Epithelial cell of prostate (primary cell): ENCODE measurements around the gene ZNF680.
"Not testable (repeated sequence)": the region's sequence is repeated elsewhere in the genome, so short reads cannot be mapped to it uniquely, and the experiment has no call there.

Source experiments
- DNase-seq: peaks from one replicate; pipeline ENCODE4 v3.0.0-alpha.2; 2011; ENCODE audit warnings: low read depth, low spot score
- H3K27ac ChIP-seq: fragments of 450-650 bp; 2 replicates; pipeline ENCODE4 v1.5.1; 2017; ENCODE audit warnings: mild to moderate bottlenecking

ZNF680 gene

DNA sequence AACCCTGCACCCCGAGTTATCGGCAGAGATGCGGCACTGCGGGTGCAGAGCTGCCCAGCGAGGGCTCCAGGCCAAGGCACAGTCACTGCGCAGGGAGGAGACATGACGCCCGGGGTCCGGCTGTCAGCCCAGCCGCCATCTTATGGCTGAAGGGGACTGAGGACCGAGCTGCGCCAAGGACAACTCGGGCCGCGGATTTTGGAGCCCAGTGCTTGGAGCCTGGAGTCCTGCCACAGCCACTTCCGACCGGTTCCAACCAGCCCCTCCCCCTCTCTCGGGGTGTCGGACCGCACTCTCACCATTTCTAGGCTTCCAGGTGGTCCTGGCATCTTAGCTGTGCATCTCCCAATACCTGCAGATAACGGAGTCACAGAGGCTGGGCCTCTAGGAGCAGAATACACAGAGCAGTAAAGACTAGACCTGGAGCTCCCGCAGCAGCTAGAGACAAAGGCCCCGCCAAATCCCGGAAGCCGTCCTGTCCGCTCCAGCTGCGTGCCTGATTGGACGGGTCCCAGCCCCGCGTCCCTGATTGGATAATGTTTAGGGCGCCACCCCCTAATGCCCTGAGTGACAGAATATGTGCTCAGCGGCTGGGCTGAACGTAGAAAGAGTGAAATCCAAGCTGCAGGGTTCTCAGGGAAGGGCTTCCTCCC is at the start of gene ZNF680:
Gene ZNF680 (minus strand): TSS at position 446 of the 653 bp plus-strand sequence. CDS start 117 bp downstream, at position 329.
- DNase-seq, result peak; percentile 63
- H3K27ac ChIP-seq, result peak within 1 kb of the TSS; percentile 61

DNA sequence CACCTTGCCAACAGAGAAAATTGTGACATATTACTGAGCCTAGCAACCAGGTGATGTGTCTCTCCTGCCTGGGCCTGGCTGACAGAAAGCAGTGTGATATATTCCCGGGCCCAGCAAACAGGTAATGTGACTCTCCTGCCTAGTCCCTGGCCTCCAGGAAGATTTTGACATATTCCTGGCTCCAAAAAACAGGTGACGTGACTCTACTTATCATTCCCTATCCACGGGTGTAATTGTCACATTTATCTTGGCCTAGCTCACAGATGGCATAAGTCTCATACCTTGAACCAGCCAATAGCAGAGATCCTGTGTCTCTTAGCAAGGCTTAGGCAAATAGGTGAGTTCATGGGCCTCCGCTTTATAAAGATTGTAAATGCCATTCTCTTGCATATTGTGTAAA is 49.6 kb upstream of the ZNF680 start:
- H3K27ac ChIP-seq, result no peak overlapping the region
- no peak for DNase-seq

DNA sequence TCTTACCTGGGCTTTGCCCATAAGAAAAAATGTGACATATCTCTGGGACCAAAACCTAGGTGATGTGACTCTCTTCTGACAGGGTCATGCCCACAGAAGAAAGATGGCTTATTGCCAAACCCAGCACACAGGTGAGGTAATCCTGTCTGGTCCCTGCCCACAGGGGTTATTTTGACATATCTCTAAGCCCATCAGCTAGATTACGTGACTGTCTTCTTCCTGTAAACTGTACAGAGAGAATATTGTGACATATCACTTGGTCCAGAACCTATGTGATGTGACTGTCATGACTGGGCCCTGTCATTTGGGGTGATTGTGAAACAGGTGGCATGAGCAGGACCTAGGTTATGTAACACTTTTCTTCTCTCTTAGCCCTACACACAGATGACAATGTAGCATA is 48.8 kb upstream of the ZNF680 start:
- H3K27ac ChIP-seq, result no peak overlapping the region

DNA sequence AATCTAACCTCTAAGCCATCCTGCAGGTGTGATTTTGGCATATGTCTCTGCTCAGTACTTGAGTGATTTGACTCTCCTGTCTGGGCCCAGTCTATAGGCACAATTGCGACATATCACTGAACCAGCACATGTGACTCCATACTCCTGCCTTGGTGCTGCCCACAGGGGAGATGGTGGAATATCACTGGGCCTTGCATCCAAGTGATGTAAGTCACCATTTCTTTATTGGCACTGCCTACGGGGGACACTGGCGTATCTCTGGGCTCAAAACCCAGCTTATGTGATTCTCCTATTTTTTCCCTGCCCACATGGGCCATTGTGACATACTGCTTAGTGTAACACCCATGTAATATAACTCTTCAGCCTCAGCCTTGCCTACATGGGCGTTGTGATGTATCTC is 48.1 kb upstream of the ZNF680 start:
- DNase-seq, result no peak
- H3K27ac ChIP-seq, result no peak overlapping the region

More for the DNA sequence above, 48.8 kb upstream of the ZNF680 start:
- no peak for DNase-seq

DNA sequence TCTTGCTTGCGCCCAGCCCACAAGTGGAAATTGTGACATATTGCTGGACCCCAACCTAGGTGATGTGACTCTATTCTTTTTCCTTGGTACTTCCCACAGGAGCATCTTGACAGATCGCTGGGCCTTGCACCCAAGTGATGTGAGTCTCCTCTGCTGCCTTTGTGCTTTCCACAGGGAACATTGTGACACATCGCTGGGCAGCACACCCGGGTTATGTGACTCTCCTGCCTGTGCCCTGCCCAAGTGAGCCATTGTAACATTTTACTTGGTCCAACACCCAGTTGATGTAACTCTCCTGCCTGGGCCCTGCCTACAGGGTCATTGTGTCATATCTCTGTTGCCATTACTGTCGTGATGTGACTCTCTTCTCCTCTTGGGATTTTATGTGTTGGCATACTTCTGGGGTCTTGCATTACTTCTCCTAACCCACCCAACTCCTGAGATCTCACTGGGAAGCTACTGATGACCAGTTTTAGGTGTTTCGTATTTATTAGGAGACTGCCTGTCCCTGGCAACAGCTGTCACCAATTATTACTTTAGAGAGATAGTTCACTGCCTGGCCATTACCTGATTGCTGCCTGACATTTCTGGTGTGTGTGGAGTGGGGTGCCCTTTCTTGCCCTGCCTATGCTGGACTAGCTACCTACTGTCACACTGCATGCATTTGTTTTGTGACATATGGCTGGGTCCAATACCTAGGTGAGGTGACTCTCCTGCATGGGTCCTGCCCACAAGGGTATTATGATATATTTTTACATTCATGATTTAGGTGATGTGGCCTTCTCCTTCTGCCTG is 45.4 kb upstream of the ZNF680 start:
- no peak for DNase-seq
- no peak overlapping the region for H3K27ac ChIP-seq

DNA sequence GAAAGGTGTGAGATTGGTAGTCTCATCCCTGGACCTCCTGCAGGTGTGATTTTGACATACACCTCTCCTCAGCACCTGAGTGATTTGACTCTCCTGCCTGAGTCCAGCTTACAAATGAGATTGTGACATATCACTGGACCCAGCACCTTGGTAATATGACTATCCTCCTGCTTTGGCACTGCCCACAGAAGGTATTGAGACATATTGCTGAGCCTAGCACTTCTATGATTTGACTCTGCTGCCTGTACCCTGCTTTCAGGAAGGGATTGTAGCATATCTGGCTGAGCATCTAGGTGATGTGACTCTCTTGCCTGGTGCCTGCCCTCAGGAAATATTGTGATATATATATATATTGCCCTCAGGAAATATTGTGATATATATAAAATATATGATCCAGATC is 43.5 kb upstream of the ZNF680 start:
- no peak overlapping the region for H3K27ac ChIP-seq
- DNase-seq, result no peak

DNA sequence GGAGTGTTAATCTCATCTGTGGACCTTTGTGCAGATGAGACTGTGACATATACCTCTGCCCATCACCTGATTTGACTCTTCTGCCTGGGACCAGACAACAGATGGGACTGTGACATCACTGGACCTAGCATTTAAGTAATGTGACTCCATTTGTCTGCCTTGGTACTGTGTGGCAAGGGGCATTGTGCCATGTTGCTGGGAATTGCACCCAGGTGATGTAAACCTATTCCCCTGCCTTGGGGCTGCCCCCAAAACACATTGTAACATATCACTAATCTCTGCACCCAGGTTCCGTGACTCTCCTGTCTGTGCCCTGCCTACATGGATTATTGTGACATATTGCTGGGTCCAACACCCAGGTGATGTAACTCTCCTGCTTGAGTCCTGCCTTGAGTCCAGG is 40.4 kb upstream of the ZNF680 start:
- H3K27ac ChIP-seq, result no peak overlapping the region
- no peak for DNase-seq

DNA sequence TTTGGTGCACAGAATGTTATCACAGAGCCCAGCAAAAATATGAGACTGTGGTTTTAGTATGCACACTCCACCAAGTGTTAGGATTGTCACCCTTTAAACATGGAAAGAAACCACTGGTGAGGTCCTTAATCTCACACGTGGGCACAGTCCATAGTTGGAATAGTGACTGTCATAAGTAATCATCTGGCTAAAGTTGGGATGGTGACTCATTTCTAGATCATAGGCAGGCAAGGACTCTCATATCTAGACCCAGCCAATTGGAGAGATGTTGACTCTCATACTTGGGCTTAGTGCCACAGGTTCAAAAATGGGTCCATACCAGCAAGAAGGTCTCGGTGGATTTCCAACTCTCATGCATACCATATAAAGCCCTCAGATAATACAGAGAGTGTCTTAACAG is 39.6 kb upstream of the ZNF680 start:
- H3K27ac ChIP-seq, result no peak overlapping the region
- DNase-seq, result no peak

DNA sequence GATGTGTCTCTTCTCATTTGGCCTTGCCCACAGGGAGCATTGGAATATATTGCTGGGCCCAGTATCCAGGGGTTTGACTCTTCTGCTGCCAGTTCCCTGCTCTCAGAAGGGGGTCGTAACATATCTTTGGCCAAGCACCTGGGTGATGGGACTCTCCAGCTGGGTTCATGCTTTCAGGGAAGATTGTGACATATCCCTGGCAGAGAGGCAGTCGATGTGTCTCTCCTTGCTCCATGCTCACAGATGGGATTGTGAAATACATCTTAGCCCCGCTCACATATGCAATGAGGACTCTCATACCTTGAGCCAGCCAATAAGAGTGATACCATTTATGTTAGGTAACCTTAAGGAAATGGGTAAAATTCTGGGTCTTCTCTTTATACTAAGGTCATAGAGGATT is 39.2 kb upstream of the ZNF680 start:
- DNase-seq, result no peak

DNA sequence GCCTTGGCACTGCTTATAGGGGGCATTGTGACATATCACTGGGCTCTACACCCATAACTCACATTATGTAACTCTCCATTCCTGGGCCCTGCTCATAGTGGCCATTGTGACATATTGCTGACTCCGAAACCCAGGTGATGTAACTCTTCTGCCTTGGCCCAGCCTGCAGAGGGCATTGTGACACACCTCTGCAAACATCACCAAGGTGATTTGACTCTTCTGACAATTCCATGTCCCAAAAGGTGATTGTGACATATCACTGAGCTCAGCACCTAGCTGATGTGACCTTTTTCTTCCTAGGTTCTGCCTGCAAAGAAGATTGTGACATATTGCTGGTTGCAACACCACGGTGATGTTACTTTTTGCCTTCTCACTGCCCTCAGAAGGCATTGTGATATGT is 36.5 kb upstream of the ZNF680 start:
- no peak overlapping the region for H3K27ac ChIP-seq
- DNase-seq, result no peak

More for the DNA sequence above, 39.2 kb upstream of the ZNF680 start:
- H3K27ac ChIP-seq, result no peak overlapping the region

DNA sequence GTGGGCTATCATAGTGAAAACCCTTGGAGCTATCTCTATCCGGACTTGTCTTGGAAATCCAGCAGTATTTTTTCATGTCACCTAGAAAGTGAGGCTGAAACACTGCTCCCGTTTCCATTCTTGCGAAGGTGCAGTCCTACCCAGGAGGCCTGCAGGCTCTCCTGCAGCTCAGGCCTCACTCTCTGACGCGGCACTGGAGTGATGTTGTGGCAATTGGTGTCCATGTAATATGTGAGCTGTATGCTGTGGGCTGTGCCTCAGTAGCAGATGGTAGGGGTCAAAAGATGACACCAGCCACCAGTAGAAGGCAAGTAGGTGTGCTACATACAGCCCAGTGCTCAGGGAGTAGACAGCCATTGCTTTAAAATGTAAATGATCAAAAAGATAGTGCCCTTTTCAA is 28.1 kb upstream of the ZNF680 start:
- no peak overlapping the region for H3K27ac ChIP-seq
- DNase-seq, result no peak

DNA sequence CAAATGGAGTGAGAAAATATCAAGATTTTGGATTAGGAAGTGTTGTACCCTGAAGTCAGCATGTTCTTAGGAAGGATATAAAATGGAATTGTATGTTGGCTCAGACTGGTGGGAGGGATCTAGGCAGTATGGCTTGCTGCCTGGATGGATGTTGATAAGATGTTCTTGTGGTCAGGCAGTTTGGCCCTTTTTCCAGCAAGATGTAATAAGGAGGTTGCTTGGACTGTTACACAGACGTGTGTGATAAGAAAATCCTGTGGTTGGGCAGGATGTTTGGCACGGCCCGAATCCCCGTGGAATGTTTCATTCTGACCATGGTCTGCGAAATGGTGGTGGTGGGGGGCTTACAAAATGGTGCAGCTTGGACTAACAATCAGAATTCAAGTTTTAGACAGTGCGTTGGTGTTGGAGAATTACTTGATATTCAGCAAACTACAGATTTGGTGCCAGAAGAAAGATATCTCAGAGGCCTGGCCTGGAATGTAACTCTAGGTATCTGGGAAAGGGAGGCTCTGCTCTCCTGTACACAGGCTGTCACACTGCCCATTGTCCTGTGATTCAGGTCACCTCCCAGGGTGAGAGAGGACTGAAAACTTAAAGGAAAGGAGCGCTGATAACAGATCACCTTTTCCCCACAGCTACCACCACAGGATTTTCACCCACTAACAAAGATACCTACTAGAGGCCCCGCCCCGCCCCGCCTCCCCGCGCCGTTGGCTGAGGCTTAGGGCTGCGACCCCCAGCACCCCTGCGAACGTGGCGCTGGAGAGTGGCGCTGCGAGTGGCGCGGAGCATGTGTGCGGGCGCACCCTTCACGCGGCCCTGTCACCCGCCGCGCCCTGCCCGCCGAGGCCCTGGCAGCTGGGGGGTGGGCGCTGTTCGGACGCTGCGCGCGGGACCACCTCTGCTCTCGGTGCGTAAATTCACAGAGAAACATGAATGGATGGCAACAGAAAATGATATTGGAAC is 19.3 kb upstream of the ZNF680 start:
- H3K27ac ChIP-seq, result no peak overlapping the region
- no peak for DNase-seq

DNA sequence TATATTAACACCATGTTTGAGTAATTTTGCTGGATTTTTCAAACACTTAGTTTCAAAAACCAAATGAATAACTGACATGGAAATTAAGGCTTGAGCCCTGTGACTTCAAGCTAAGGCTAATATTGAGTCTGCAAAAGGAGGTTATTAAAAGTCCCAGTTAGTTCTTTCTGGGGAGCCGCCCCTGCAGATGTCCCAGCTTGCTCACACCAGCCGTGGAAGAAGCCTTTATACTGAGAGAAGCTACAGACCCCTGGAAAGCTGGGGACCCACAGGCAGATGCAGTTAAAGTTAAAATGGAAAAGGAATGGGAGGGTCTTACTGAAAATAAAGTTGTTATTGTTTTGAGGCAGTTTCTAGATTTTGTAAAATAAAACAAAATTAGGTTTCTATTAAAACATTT is 18.5 kb upstream of the ZNF680 start:
- no peak for DNase-seq

DNA sequence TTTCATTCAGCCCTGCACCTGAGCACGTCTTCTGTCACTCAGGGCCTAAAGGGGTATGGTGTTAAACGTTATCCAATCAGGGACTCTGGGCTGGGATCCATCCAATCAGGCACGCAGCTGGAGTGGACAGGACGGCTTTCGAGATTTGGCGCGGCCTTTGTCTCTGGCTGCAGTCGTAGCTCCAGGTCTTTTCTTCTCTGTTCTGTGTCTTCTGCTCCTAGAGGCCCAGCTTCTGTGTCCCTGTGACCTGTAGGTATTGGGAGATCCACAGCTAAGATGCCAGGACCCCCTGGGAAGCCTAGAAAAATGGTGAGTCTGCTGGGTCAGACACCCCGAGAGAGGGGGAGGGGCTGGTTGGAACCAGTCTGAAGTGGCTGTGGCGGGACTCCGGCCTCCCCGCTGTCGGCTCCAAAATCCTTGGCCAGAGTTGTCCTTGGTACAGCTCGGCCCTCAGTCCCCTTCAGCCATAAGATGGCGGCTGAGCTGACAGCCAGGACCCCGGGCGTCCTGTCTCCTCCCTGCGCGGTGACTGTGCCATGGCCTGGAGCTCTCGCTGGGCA is 11.7 kb upstream of the ZNF680 start:
- H3K27ac ChIP-seq, result no peak overlapping the region
- DNase-seq, result no peak

More for the DNA sequence above, 18.5 kb upstream of the ZNF680 start:
- H3K27ac ChIP-seq, result no peak overlapping the region

DNA sequence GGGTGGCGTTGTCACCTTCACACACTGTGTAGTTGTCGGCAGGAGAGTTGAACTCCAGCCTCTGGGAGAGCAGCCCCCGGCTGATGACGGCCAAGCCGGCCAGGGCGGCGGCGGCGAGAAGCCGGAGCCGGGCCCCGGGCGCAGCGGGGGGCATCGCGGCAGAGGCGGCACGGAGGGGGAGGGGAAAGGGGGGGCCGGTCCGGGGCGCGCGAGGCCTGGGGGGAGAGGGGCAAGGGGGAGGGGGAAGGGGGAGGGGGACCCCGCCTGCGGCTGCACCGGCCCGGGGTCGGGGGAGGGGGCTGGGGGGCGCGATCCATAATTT is 7.4 kb upstream of the ZNF680 start:
- not testable (repeated sequence) for DNase-seq, H3K27ac ChIP-seq

DNA sequence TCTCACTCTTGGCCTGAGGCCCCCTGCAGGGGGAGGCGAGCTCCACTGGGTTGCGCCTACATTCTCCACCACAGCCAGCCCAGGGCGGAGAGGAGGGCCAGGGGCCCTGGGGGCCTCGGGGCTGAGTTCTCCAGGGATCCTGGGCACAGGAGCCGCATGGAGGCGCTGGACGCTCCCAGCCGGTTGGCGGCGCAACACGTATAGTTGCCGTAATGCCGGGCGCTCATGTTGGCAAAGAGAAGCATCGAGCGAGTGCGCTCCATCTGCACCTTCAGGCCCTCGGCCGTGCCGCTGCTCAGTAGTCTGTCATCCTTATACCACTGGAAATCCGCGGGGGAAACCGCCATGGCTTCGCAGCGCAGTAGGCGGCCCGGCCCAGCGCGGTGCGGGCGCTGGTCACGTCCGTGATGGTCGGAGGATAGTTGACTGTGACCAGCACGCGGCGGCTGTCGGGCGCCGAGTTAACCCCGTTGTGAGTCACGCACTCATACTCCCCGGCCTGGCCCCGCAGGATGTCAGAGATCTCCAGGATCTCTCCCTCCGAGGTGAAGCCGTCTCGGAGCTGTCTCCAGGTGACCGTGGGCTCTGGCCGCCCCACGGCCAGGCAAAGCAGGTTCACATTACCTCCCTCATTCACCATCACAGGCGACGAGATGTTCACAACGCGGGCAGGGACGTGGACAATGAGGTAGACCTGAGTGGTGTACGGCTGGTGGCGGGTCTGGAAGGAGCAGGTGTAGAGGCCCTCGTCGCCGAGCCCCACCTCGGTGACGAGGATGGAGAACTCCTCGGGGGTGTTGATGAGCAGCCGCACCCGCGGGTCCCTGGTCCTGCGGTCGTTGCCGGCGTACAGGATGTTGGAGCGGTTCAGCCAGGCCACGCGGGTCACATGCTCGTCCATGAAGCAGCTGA is 6.8 kb upstream of the ZNF680 start:
- H3K27ac ChIP-seq, DNase-seq: not testable (repeated sequence)

DNA sequence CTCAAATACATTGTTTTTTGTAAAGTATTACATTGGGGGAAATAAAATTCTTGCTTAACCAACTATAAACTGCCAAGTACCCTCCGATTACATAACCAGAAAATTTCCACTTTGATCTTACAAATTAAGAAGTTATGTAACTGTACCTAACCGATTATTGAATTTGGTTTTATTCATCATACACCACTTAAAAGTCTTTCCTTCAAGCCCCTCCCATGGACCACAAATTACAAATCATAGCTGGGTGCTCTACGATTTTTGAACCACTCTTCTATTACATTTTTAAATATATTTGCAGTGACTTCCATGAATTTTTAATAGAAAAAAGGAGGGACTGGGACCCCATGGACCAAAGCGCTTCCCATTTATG is 630 bp downstream of the ZNF680 start:
- H3K27ac ChIP-seq, result peak overlapping the region; percentile 61
- no peak for DNase-seq

DNA sequence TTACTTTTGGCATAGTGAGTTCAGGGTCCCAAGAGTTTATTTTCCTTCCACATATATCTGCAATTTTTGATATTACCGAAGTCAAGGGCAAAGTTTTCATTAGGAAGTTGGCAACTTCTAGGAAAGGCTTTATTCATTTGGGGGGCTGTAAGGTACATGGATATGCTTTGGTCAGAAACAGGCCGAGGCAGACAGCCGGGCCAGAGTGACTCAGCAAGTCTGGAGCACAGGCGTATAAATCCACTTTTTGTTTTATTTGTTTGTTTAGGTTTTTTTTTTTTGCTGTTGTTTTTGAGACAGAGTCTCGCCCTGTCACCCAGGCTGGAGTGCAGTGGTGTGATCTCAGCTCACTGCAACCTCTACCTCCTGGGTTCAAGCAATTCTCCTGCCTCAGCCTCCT is 3.7 kb downstream of the ZNF680 start:
- H3K27ac ChIP-seq, result peak overlapping the region; percentile 24
- DNase-seq, result no peak

DNA sequence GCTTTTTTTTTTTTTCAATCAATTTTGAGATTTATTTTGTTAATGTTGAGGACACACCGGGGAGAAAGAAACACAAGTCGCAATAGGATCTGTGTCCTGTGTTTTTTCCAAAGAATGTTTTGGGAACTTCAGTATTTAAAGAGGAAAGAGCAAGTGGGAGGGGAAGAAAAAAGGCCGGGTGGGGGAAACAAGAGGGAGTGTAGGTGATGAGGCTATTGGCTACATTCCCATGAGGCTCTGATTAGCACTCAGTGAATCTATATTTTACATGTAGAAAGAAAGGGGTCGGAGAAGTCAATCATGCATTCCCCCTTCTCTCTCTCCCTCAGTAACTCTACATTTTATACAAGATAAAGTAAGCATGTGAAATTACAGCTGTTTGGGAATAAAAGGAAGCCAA is 4.1 kb downstream of the ZNF680 start:
- DNase-seq, result no peak
- H3K27ac ChIP-seq, result peak overlapping the region; percentile 24

DNA sequence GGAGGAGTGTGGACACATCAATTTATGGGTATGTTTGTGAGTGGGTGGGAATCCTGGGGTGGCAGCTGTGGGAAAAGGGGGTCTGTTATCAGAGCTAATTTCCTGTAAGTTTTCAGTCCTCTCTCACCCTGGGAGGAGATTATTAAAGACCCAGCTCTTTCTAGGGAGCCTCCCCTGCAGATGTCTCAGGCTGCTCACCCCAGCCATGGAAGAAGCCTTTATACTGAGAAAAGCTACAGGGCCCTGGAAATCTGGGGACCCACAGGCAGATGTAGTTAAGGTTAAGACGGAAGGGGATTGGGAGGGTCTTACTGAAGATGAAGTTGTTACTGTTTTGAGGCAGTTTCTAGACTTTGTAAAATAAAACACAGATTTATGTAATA is 4.6 kb downstream of the ZNF680 start:
- H3K27ac ChIP-seq, result no peak overlapping the region
- DNase-seq, result no peak
